GM12864 (cell line): Measurements from ENCODE around the gene FBXL14.

Source experiments
- DNase-seq: peaks from one replicate; pipeline ENCODE4 v3.0.0-alpha.2; 2011; ENCODE audit warnings: low read depth
- H3K4me3 ChIP-seq: 2 replicates; pipeline ENCODE4 v1.5.1; 2011; ENCODE audit warnings: mild to moderate bottlenecking, low read depth, low read length, control low read depth
- TF ChIP-seq, protein P1 (sequence below): IDR thresholded peaks from 2 replicates; pipeline ENCODE4 v1.5.1; 2011; ENCODE audit warnings: low read depth, mild to moderate bottlenecking, moderate library complexity, low read length, control low read depth, inconsistent platforms; ENCODE audit errors: missing control alignments

Gene FBXL14

DNA sequence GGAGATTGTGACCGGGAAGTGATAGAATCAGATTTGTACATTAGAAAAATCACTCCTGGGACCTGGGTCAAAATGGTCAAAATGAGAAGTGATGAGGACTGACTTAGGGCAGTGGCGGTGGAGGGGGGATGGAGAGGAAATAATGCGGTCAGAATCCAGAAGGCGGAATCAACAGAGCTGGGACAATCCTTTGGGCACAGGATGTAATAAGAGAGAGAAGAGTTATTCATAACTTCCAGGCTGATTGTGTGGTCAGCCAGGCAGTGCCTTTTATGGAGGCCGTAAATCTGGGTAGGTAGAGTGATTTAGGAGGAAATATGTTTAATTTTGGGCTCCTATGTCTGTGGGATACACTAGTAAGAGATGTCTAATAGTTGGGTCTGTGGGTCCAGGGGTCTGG, 21.6 kb downstream of the FBXL14 start:
- TF ChIP-seq, protein P1, sequence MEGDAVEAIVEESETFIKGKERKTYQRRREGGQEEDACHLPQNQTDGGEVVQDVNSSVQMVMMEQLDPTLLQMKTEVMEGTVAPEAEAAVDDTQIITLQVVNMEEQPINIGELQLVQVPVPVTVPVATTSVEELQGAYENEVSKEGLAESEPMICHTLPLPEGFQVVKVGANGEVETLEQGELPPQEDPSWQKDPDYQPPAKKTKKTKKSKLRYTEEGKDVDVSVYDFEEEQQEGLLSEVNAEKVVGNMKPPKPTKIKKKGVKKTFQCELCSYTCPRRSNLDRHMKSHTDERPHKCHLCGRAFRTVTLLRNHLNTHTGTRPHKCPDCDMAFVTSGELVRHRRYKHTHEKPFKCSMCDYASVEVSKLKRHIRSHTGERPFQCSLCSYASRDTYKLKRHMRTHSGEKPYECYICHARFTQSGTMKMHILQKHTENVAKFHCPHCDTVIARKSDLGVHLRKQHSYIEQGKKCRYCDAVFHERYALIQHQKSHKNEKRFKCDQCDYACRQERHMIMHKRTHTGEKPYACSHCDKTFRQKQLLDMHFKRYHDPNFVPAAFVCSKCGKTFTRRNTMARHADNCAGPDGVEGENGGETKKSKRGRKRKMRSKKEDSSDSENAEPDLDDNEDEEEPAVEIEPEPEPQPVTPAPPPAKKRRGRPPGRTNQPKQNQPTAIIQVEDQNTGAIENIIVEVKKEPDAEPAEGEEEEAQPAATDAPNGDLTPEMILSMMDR = no peak
- H3K4me3 ChIP-seq = no peak overlapping the region
- no peak for DNase-seq

DNA sequence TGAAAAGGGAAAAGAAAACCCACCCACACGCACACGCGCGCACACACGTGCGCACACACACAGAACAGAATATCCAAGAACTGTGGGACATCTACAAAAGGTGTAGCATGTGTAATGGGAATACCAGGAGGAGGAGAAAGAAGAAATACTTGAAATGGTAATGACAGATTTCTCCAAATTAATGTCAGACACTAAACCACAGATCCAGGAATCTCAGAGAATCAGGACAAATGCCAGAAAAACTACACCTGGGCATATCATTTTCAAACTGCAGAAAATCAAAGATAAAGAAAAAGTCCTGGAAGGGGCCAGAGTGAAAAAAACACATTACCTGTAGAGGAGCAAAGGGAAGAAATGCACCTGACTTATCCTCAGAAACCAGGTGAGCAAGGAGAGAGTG, 26.5 kb downstream of the FBXL14 start:
- H3K4me3 ChIP-seq = no peak overlapping the region
- DNase-seq = no peak
- TF ChIP-seq, protein P1 = no peak

DNA sequence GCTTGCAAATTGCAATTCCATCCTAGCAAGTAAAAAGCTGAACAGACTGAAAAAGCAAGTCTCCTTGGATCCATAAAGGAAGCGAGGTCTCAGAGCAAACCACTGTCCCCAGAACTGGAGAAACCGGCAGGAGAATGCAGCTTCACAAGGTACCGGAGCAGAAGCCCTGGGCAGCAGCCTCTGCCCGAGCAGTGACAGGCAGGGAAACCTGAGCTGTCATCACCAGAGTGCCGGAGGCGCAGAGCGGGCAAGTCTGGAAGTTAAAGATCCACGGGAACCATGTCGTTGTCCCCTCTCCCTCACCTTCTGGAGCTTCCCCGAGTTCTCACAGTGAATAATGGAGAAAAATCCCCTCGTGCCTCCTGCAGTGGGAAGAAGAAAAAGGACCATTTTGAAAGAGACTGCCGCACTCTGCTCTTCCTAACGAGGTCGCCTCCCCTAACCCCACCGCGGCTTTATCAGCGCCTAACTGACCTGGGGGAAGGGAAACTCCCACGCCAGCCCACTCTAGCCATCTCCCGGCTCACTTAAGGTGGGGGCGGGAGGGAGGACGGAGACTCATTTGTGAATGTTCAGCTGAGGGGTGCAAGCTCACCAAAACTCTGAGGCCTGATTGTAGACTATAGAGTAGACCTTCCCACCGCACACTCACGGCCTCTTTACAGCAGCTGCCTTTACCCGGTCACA, 27.8 kb downstream of the FBXL14 start:
- no peak for DNase-seq
- no peak overlapping the region for H3K4me3 ChIP-seq
- TF ChIP-seq, protein P1 = no peak

DNA sequence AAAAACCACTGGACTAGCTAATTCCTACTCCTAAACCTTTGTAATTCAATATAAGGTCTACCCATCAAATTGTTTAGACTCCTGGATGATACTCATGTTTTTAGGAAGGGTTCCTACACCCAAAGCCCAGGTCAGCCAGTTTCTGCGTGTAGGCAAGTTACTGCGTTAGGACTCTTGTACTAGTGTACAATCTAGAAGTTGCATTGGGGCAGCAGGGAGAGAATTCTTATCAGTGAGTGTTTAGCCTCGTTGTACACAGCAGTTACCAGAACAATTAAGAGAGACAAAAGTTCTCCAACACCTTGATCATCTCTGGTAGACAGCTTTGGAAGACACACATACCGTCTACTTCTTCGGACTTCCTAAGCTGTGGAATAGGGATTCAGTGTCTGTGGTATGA, 29.2 kb downstream of the FBXL14 start:
- DNase-seq = no peak
- TF ChIP-seq, protein P1 = no peak
- no peak overlapping the region for H3K4me3 ChIP-seq

DNA sequence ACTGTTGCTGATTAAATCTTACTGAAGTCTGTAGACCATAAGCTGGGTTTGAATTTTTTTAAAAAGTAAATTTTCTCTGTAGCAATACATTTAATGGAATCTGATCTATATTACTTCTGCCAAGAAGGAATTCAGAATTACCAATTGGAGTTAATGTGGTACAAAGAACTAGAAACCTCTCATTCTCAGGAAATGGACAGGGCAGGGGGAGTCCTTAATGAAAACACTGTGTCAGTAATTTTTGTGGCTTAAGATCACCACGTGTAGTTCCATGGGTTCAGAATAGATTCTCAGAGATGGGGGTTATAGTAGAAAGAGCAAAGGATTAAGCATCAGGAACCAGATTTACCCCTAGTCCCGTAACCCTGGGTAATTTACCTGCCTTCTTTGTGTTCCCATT, 30.3 kb downstream of the FBXL14 start:
- DNase-seq = no peak
- TF ChIP-seq, protein P1 = no peak
- no peak overlapping the region for H3K4me3 ChIP-seq

DNA sequence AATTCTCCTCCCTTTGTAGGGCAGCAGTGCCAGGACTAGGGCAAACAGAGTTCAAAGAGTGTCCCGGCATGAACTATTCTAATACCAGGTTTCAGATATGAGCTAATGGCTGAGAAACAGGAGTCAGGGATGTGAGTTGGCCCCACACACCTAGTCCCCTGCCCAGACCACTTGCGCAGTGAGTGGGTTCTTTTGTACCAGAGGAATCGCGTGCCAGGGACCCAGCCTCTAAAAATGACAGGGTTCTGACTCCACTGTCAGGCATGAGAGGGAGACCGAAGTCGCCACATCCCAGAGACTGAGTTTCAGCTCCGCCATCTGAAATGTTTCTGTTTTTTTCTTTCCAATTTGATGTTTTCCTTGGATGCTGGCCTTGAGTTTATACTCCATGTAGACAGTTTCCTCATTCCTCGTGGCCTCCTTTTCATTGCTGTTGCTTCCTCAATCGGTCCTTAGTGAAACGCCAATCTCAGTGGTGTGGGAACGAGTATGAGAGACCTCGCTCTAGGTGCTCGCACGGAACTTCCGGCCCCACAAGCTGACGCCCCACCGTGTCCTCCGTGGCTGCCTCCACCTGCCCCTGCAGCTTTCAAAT, 31.5 kb downstream of the FBXL14 start:
- no peak overlapping the region for H3K4me3 ChIP-seq
- TF ChIP-seq, protein P1 = no peak
- no peak for DNase-seq

DNA sequence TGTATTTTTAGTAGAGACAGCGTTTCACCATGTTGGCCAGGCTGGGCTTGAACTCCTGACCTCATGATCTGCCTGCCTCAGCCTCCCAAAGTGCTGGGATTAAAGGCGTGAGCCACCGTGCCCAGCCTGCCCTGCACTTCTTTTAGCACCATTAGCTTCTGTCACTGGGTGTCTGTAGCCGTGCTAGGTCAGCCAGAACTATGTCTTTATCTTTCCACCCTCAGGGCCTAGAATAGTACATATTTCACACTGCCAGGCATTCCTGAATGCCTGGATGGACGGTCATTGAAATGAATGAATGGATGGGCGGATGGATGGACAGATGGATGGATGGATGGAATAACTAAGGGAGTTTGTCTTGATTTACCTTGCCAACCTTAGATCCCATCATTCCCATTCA, 33.7 kb downstream of the FBXL14 start:
- no peak for DNase-seq
- no peak overlapping the region for H3K4me3 ChIP-seq
- TF ChIP-seq, protein P1 = no peak
